Neural cell (in vitro differentiated cells): ENCODE data around the gene CFB. TPM values are rescaled to one million over a fixed set of nuclear protein-coding genes. Genes with fewer than 3 reads are reported as not detected.

Experiments used
- H2AFZ ChIP-seq: fragments of 200-600, 300-800 bp; sonication (generic), shearing (Covaris generic); 2 replicates; pipeline ENCODE4 v1.6.0; 2014; ENCODE audit warnings: low read depth, mild to moderate bottlenecking, antibody characterized with exemption, low read length, moderate library complexity
- H3F3A ChIP-seq: fragments of 200-600 bp; shearing (Covaris generic); 2 replicates; pipeline ENCODE4 v1.6.1; 2016; ENCODE audit warnings: mild to moderate bottlenecking, moderate library complexity, mixed read lengths, antibody characterized with exemption, low read length; ENCODE audit not compliant: insufficient read depth, poor library complexity, severe bottlenecking
- H3K27ac ChIP-seq: fragments of 200-600, 300-800 bp; sonication (generic), shearing (Covaris generic); 2 replicates; pipeline ENCODE4 v1.5.1; 2014; ENCODE audit warnings: mild to moderate bottlenecking, low read length, moderate library complexity
- H3K27me3 ChIP-seq: fragments of 300-800, 200-600 bp; sonication (generic), shearing (Covaris generic); 2 replicates; pipeline ENCODE4 v1.6.0; 2014; ENCODE audit warnings: mild to moderate bottlenecking, low read depth, low read length, moderate library complexity; ENCODE audit not compliant: insufficient read depth
- H3K36me3 ChIP-seq: fragments of 300-800, 200-600 bp; sonication (generic), shearing (Covaris generic); 2 replicates; pipeline ENCODE4 v1.5.1; 2014; ENCODE audit warnings: mild to moderate bottlenecking, antibody characterized with exemption, low read length, moderate library complexity; ENCODE audit not compliant: insufficient read depth
- H3K4me2 ChIP-seq: fragments of 300-800, 200-600 bp; sonication (generic), shearing (Covaris generic); 2 replicates; pipeline ENCODE4 v1.6.0; 2014; ENCODE audit warnings: mild to moderate bottlenecking, low read length
- H3K4me3 ChIP-seq: fragments of 300-800, 200-600 bp; sonication (generic), shearing (Covaris generic); 2 replicates; pipeline ENCODE4 v1.5.1; 2014; ENCODE audit warnings: mild to moderate bottlenecking, low read length, moderate library complexity
- H3K79me2 ChIP-seq: fragments of 200-600 bp; shearing (Covaris generic); replicated peaks from 2 replicates; pipeline ENCODE4 v1.6.0; 2014; ENCODE audit warnings: mild to moderate bottlenecking, low read length, moderate library complexity; ENCODE audit not compliant: insufficient read depth
- H3K9ac ChIP-seq: fragments of 300-800, 200-600 bp; sonication (generic), shearing (Covaris generic); 2 replicates; pipeline ENCODE4 v1.6.1; 2016; ENCODE audit warnings: mild to moderate bottlenecking, low read length, mixed read lengths
- H3K9me2 ChIP-seq: fragments of 200-600 bp; shearing (Covaris generic); 2 replicates; pipeline ENCODE4 v1.6.1; 2016; ENCODE audit warnings: mild to moderate bottlenecking, low read length, mixed read lengths; ENCODE audit not compliant: insufficient read depth
- H3K9me3 ChIP-seq: fragments of 200-600, 300-800 bp; sonication (generic), shearing (Covaris generic); 2 replicates; pipeline ENCODE4 v1.6.1; 2016; ENCODE audit warnings: mild to moderate bottlenecking, mixed run types, low read length, moderate library complexity, mixed read lengths
- H4K20me1 ChIP-seq: fragments of 200-600 bp; shearing (Covaris generic); 2 replicates; pipeline ENCODE4 v1.6.1; 2016; ENCODE audit warnings: mild to moderate bottlenecking, mixed run types; ENCODE audit not compliant: insufficient read depth
- CTCF ChIP-seq: fragments of 450-650 bp; IDR thresholded peaks from 2 replicates; pipeline ENCODE4 v1.5.1; 2014; ENCODE audit warnings: antibody characterized with exemption, mild to moderate bottlenecking, moderate library complexity; ENCODE audit not compliant: poor library complexity, severe bottlenecking
- EP300 ChIP-seq: fragments of 450-650 bp; conservative IDR thresholded peaks from 2 replicates; pipeline ENCODE4 v1.6.1; 2014; ENCODE audit warnings: antibody characterized with exemption, mild to moderate bottlenecking, moderate library complexity; ENCODE audit not compliant: poor library complexity, severe bottlenecking
- EZH2 ChIP-seq: fragments of 200-600, 300-800 bp; shearing (Covaris generic), sonication (generic); IDR thresholded peaks from 2 replicates; pipeline ENCODE4 v1.6.1; 2014; ENCODE audit warnings: antibody characterized with exemption, low read length, borderline replicate concordance, mild to moderate bottlenecking; ENCODE audit not compliant: insufficient read depth, poor library complexity, severe bottlenecking
- MXI1 ChIP-seq: fragments of 450-650 bp; conservative IDR thresholded peaks from 2 replicates; pipeline ENCODE4 v1.6.1; 2014; ENCODE audit warnings: antibody characterized with exemption, mild to moderate bottlenecking; ENCODE audit not compliant: poor library complexity, severe bottlenecking
- POLR2AphosphoS5 ChIP-seq: IDR thresholded peaks from 2 replicates; pipeline ENCODE4 v1.6.1; 2012
- RAD21 ChIP-seq: fragments of 450-650 bp; conservative IDR thresholded peaks from 2 replicates; pipeline ENCODE4 v1.6.1; 2014; ENCODE audit warnings: antibody characterized with exemption, mild to moderate bottlenecking, moderate library complexity
- REST ChIP-seq: IDR thresholded peaks from 2 replicates; pipeline ENCODE4 v1.6.1; 2012; ENCODE audit warnings: borderline replicate concordance
- SMC3 ChIP-seq: fragments of 450-650 bp; conservative IDR thresholded peaks from 2 replicates; pipeline ENCODE4 v1.6.1; 2014; ENCODE audit warnings: antibody characterized with exemption, mild to moderate bottlenecking, moderate library complexity; ENCODE audit not compliant: poor library complexity
- TAF1 ChIP-seq: IDR thresholded peaks from 2 replicates; pipeline ENCODE4 v1.6.1; 2012; ENCODE audit warnings: low read depth
- polyA plus RNA-seq: library from polyadenylated mRNA; depleted of rRNA; stranded (reverse); fragments of >200 nt; gene quantifications from 2 replicates; pipeline ENCODE4 v1.2.3, GENCODE V29; 2014

CFB gene
- polyA plus RNA-seq, 1 donor from 2014 or later = 0.97 TPM

- no peaks in the 10 kb centered on the region for H3K9me3 ChIP-seq
- no peaks in the 10 kb centered on the region for H4K20me1 ChIP-seq
- H3F3A ChIP-seq = no peaks in the 10 kb centered on the region
- no peak overlapping the region for H2AFZ ChIP-seq
- no peak overlapping the region for H3K4me3 ChIP-seq
- no peak overlapping the region for H3K9ac ChIP-seq
- no peak for TF ChIP-seq SMC3
- TF ChIP-seq RAD21 = no peak
- no peak for TF ChIP-seq POLR2AphosphoS5
- TF ChIP-seq TAF1 = no peak
- TF ChIP-seq MXI1 = no peak
- no peak for TF ChIP-seq EZH2
- TF ChIP-seq REST = no peak
- TF ChIP-seq EP300 = no peak
- H3K27me3 ChIP-seq = no peaks in the 10 kb centered on the region
- H3K27ac ChIP-seq = no peak overlapping the region
- peaks cover 9% of the 10 kb centered on the region for H3K79me2 ChIP-seq
- no peaks in the 10 kb centered on the region for H3K36me3 ChIP-seq
- H3K9me2 ChIP-seq = no peaks in the 10 kb centered on the region
- H3K4me2 ChIP-seq = no peak overlapping the region
These were observed 18.0 kb downstream of the CFB start for GRCh38 chr6:31963921-31964320.

- H3K27ac ChIP-seq = no peak overlapping the region
- no peak overlapping the region for H3K4me2 ChIP-seq
- H3K79me2 ChIP-seq = no peaks in the 10 kb centered on the region
- no peaks in the 10 kb centered on the region for H4K20me1 ChIP-seq
- no peaks in the 10 kb centered on the region for H3K9me3 ChIP-seq
- H3F3A ChIP-seq = no peaks in the 10 kb centered on the region
- no peak overlapping the region for H3K9ac ChIP-seq
- H3K4me3 ChIP-seq = no peak overlapping the region
- no peak for TF ChIP-seq SMC3
- no peak for TF ChIP-seq EZH2
- TF ChIP-seq EP300 = no peak
- H3K36me3 ChIP-seq = no peaks in the 10 kb centered on the region
- no peaks in the 10 kb centered on the region for H3K9me2 ChIP-seq
- H2AFZ ChIP-seq = no peak overlapping the region
- H3K27me3 ChIP-seq = no peaks in the 10 kb centered on the region
These were observed 19.8 kb downstream of the CFB start for GRCh38 chr6:31965700-31966099.

- no peaks in the 10 kb centered on the region for H4K20me1 ChIP-seq
- H3K9me2 ChIP-seq = no peaks in the 10 kb centered on the region
- no peaks in the 10 kb centered on the region for H3K27me3 ChIP-seq
- peaks cover 5% of the 10 kb centered on the region for H3K79me2 ChIP-seq
- no peak overlapping the region for H3K27ac ChIP-seq
- no peak for TF ChIP-seq SMC3
- TF ChIP-seq CTCF = no peak
- TF ChIP-seq EP300 = no peak
- TF ChIP-seq TAF1 = no peak
- TF ChIP-seq POLR2AphosphoS5 = no peak
- TF ChIP-seq EZH2 = no peak
- TF ChIP-seq MXI1 = no peak
- TF ChIP-seq RAD21 = no peak
- TF ChIP-seq REST = no peak
- no peaks in the 10 kb centered on the region for H3K9me3 ChIP-seq
- H3F3A ChIP-seq = no peaks in the 10 kb centered on the region
- no peak overlapping the region for H3K4me2 ChIP-seq
- no peak overlapping the region for H2AFZ ChIP-seq
- no peak overlapping the region for H3K9ac ChIP-seq
- H3K36me3 ChIP-seq = no peaks in the 10 kb centered on the region
- H3K4me3 ChIP-seq = no peak overlapping the region
These were observed 20.6 kb downstream of the CFB start for GRCh38 chr6:31966506-31966905.
